ENCODE data around the gene TGIF1.

The TGIF1 gene

DNA sequence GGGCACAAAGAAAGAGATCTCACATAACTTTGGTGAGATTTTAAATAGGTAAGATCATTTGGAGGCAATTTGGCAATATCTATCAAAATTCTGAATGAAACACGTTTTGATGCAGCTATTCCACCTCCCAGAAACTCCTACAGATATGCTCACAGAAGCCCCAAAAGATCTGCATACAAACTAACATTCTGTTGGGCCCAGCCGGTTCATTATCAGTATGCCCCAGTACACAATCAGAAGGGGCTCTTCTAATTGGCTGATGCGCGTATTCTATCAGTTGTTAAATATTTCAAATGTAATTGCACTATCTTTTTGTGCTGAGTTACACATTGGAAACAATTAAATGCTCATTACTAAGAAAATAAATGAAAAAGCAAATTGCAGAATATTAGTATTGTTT, 7.1 kb upstream of the TGIF1 start:
- TF ChIP-seq, protein P1, sequence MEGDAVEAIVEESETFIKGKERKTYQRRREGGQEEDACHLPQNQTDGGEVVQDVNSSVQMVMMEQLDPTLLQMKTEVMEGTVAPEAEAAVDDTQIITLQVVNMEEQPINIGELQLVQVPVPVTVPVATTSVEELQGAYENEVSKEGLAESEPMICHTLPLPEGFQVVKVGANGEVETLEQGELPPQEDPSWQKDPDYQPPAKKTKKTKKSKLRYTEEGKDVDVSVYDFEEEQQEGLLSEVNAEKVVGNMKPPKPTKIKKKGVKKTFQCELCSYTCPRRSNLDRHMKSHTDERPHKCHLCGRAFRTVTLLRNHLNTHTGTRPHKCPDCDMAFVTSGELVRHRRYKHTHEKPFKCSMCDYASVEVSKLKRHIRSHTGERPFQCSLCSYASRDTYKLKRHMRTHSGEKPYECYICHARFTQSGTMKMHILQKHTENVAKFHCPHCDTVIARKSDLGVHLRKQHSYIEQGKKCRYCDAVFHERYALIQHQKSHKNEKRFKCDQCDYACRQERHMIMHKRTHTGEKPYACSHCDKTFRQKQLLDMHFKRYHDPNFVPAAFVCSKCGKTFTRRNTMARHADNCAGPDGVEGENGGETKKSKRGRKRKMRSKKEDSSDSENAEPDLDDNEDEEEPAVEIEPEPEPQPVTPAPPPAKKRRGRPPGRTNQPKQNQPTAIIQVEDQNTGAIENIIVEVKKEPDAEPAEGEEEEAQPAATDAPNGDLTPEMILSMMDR (IDR thresholded peaks at IDR 0.05) = no peak

DNA sequence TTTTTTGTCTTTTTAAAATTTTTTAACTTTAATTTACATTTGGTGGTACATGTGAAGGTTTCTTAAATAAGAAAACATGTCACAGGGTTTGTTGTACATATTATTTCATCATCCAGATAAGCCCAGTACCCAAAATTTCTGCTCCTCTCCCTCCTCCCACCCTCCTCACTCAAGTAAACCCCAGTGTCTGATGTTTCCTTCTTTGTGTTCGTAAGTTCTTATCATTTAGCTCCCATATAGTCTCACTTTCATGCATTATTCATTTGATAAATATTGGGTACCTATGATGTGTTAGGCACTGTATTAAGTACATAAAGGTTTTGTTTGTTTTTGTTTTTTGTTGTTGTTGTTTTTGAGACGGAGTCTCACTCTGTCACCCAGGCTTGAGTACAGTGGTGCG, 5.7 kb upstream of the TGIF1 start:
- TF ChIP-seq, protein P1 (IDR thresholded peaks at IDR 0.05) = no peak

DNA sequence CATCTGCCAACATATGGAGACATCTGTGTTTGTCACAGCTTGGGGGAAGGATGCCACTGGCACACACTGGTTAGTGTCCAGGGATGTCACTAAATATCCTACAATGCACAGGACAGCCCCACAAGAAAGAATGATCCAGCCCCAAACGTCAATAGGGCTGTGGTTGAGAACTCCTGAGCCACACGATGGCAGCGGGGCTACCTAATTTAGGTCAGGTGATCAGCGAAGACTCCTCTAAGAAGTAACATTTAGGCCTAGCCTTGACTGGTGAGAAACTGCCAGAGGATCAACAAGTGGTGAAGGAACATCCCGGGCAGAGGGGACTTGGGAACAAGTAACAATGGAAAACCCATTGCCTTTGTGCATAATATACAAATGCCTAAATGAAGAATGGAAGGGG, 5.0 kb upstream of the TGIF1 start:
- TF ChIP-seq, protein P1 (IDR thresholded peaks at IDR 0.05) = no peak

DNA sequence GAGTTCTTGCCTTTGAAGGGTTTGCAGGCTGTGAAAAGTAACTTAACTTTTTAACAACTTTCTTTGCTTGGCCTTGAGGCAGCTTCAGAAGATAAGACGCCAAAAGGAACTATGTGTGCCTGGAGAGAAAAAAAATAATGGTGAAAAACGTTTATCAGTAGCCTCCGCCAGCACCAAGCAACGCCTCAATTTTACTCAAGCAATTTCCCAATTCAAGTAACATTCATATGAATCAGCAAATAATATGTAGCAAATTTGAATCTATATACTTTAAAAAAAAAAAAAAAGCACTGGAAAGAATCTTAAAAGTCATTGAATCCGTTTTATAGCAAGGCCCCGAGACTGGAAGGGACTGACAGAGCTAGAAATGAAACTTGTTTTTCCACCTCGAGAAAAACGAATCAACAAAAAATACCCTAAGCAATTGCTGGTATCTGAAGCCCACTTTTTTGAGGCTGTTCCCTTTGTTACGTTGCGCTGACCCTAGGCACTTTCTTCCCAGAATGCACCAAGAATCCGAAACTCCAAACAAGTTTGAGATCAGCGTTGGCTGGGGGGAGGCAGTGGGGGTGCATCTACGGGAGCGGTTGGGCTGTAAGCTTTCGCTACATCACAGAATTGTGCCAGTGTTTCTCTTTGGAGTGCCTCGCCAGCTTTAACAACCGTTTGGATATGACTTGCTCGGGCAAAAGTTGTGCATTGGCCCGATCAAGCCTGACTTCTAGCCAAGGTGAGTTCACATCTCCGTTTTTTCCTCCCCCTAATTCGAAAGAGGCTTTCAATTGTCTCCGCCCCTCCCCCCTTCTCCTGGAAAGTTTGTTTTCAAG, 2.7 kb upstream of the TGIF1 start:
- TF ChIP-seq, protein P1 (IDR thresholded peaks at IDR 0.05) = no peak

DNA sequence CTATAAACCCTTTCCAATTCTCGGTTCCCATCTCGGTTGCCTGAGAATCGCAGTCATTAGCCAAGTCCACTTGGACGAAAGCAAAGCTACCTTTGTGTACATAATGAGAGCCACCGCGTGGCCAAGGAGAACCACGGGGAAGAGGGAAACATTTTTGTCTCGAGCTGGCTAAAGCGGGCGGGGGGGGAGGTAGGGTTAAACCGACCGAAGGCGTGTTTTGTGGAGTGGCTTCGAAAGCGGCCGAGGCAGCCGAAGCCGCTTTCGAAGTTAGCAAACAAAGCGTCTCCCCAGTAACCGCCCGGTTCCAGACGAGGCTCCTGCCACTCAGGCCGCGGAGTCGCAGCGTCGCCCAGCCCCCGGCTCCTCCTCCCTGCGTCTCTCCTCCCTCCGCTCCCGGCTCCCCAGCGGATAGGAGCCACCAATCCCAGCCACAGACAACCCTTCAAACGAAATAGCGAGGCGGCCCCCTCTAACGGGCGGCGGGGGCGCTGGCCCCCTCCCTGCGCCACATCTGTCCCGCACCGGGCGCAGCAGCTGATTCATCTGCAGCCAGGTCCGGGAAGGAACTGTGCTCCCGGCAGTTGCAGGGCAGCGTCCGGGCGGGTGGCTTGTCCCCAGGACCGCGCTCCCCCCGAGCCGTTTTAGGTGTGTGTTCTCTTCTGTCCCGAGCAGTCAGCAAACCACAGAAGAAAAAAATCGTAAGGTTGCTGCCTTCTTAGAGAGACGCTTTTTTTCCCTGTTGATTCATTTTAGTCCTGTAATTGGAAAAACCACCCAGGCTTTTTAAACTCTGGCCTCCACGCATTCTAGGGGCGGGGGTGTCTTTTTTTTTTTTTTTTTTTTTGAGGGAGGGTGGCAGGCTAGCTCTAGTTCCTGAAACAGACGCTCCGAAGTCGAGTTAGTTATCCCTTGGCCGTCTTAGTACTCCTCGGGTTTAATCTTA, 1.8 kb upstream of the TGIF1 start:
- TF ChIP-seq, protein P1 (IDR thresholded peaks at IDR 0.05) = peak; percentile 40; the same call in 1 of the 2 replicates

DNA sequence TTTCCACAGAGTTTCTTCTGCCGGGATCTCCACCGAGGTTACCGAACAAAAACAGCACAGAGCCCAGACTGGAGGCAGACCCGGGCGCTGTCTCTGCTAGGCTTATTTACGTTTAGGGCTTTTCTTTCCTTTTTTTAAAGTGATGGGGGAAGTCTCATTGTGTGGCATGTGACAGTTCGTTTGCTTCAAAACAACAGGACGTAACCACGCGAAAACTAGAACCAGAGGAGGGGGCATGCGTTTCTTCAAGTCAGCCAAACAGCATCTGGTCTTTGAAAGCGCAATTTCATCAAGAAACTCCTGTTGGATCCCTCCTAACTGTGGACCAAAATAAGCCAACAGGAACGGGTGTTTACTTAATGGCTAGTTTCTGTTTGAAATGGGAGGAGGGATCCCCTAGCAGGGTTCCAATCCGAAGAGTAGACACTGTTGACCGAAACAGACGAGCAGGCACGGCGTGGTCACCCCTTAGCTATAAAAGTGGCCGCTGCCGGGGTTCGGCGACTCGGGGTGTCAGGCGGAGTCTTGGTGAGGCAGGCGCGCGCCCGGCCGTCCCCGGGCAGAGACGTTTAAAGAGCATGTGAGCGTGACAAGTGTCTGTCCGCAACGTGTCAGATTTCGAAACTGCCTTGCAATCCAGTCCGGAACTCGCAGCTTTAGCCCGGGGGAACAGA, 997 bp upstream of the TGIF1 start:
- TF ChIP-seq, protein P1 (IDR thresholded peaks at IDR 0.05) = no peak

DNA sequence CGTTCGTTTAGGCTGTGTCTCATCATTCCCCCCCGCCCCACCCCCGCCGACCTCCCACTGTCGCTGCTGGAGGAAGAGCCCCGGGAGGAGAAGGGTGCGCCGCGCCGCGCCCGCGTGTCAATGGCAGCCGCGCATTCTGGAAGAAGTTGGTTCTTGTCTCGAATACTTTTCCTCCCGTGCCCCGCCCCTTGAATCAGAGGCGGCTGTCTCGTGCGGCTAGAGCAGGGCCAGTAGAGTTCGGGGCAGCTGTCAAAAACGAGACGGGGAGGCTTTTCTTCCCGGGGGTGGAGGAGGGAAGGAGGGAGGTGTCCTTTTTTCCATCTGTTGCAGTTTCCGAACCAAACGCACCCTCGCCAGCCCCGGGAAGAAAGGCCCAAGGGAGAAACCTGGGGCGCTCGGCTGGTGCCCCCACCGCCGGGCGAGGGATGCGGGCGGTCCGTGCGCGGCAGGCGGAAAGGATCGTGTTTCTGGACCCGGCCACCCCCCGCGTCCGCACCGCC, 410 bp upstream of the TGIF1 start:
- TF ChIP-seq, protein P1 (IDR thresholded peaks at IDR 0.05) = no peak

Measured in LNCAP (cell line).